Prostate gland (tissue), 2 donors: Measurements from ENCODE around the gene FAR1.

ENCODE experiments used
- CTCF ChIP-seq, 4 experiments: fragments of 200-600 bp in 2 of 4; fragments of 450-650 bp in 2 of 4; sonication (generic) in 2 of 4; IDR thresholded peaks; 1 replicate in 3 of 4; 2 replicates in 1 of 4; pipeline ENCODE4 v1.5.1; 2016 to 2019; ENCODE audit warnings: antibody characterized with exemption in 4 of 4, mild to moderate bottlenecking in 2 of 4, moderate library complexity in 2 of 4
- POLR2A ChIP-seq: fragments of 450-650 bp; IDR thresholded peaks from one replicate; pipeline ENCODE4 v1.6.1; 2016; ENCODE audit warnings: antibody characterized with exemption, mild to moderate bottlenecking

GRCh38 chr11:13667245-13667644 is 1.2 kb upstream of the FAR1 start:
- TF ChIP-seq POLR2A (no peak), CTCF (IDR thresholded peaks at IDR 0.05) (no peak)
